T-helper 2 cell treated with Interferon-gamma antibody and Interleukin-4, amounts not matched to agents 5 μg/mL and 100 μg/mL, for 36 hours (primary cell): ENCODE data around the gene PRKG2.

Experiments
- DNase-seq: peaks from one replicate; pipeline ENCODE4 v3.0.0; 2021; ENCODE audit warnings: low spot score
- H3K27ac Mint-ChIP-seq: one replicate; pipeline ENCODE4 v1.8.0; 2021; ENCODE audit warnings: mild to moderate bottlenecking, mixed read lengths
- H3K27me3 Mint-ChIP-seq: one replicate; pipeline ENCODE4 v1.8.0; 2021; ENCODE audit warnings: low read depth, mixed read lengths
- H3K36me3 Mint-ChIP-seq: one replicate; pipeline ENCODE4 v1.8.0; 2021; ENCODE audit warnings: low read depth, mixed read lengths
- H3K4me1 Mint-ChIP-seq: one replicate; pipeline ENCODE4 v1.8.0; 2021; ENCODE audit warnings: low read depth, mixed read lengths
- H3K4me3 Mint-ChIP-seq: one replicate; pipeline ENCODE4 v1.8.0; 2022; ENCODE audit warnings: mild to moderate bottlenecking, moderate library complexity, mixed read lengths
- H3K9me3 Mint-ChIP-seq: one replicate; pipeline ENCODE4 v1.8.0; 2021; ENCODE audit warnings: mixed read lengths

Gene PRKG2

DNA sequence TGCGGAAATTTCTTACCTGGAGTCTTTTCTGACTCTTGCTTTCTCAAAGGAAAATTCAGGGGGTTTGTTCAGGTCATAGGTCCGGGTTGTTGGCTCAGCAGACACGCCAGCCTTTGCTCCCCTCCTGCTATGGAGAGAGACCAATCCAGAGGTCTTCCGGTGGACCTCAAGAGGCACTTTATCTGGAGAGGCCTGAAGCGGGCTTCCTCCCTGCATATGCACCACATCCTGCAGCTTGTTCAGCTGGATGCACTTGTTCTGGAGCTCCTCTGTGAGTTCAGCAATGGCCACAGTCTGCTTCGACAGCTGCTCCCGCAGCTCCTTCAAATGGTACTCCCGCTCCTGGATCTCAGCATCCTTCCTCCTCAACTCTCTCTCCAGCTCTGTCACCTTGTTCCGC, 10.5 kb downstream of the PRKG2 start:
- DNase-seq, result no peak
- Mint-ChIP-seq H3K36me3 (no peaks in the 10 kb centered on the region), H3K27ac (no peak overlapping the region), H3K4me3 (no peak overlapping the region), H3K9me3 (no peaks in the 10 kb centered on the region), H3K27me3 (peaks cover 8% of the 10 kb centered on the region), H3K4me1 (no peaks in the 10 kb centered on the region)

DNA sequence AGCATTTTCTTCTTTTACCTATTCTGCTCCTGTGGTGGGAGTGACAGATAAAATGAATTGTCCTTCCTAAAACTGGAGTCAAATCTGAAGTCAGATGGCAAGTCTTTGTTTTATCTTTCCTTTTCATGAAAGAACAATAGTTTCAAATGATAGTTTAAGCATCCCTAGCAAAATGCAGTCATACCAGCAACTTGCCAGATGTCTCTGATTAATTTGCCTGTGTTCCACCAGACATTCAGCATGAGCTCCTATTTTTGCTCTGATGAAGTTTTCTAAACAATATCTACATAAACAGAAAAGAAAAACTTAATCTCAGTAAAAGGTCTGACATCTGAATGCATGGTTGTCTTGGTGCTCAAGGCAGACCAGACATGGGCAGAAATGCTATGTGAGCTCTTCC, 15.2 kb downstream of the PRKG2 start:
- H3K9me3 Mint-ChIP-seq, result no peaks in the 10 kb centered on the region
- H3K27me3 Mint-ChIP-seq, result no peaks in the 10 kb centered on the region
- no peak overlapping the region for H3K4me3 Mint-ChIP-seq
- H3K4me1 Mint-ChIP-seq, result no peaks in the 10 kb centered on the region
- DNase-seq, result no peak
- no peak overlapping the region for H3K27ac Mint-ChIP-seq
- H3K36me3 Mint-ChIP-seq, result no peaks in the 10 kb centered on the region

DNA sequence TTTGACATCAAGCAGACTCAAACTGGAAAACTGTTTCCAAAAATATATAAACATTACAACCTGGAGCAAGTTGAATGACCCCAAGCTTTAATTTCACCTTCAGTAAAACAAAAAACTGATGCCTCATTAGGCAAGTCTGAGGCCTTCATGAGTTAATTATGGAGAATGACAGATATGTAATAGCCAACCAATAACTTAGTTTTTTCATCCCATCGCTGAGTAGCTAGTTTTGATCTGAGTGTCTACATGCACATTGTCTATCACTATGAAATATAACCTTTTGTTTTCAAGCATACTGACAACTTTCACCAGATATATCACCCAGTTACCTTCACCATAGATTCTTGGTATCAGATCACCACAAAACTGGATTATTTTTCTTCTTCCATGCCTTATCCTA, 16.4 kb downstream of the PRKG2 start:
- no peaks in the 10 kb centered on the region for H3K4me1 Mint-ChIP-seq
- H3K9me3 Mint-ChIP-seq, result no peaks in the 10 kb centered on the region
- no peaks in the 10 kb centered on the region for H3K36me3 Mint-ChIP-seq
- H3K27ac Mint-ChIP-seq, result no peak overlapping the region
- no peak overlapping the region for H3K4me3 Mint-ChIP-seq
- H3K27me3 Mint-ChIP-seq, result no peaks in the 10 kb centered on the region
- no peak for DNase-seq

DNA sequence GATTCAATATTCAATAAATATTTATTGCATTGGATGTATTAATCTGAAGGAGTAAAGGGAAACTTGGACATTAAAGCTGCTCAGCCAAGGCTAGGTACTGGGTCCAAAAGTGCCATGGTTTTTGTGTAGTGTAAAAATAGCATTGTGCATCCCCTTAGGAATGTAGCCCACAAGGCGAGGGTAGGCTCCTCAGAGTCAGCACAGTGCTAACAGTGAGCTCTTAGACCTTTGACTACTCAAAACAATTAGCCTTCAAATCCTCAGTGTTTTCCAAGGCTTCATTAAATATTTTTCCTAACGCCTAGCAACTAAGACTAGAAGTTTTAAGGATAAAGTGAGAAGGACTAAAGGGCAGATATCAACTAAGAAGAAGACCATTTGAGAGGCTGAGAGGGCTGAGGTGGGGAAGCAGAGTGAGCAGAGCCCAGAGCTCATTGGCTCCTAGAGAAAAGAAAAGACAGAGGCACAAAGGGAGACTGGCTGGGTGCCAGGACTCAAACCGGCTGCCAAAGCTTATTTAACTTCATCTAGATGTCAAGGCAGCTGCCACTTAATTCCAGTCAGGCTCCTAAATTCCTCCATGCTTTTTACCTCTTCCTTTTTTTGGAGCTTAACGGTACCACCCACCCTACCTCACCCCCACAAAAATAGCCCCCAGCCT, 17.0 kb downstream of the PRKG2 start:
- H3K27me3 Mint-ChIP-seq, result no peaks in the 10 kb centered on the region
- H3K27ac Mint-ChIP-seq, result no peak overlapping the region
- no peak for DNase-seq
- H3K4me1 Mint-ChIP-seq, result no peaks in the 10 kb centered on the region
- H3K4me3 Mint-ChIP-seq, result no peak overlapping the region
- no peaks in the 10 kb centered on the region for H3K36me3 Mint-ChIP-seq
- H3K9me3 Mint-ChIP-seq, result no peaks in the 10 kb centered on the region

DNA sequence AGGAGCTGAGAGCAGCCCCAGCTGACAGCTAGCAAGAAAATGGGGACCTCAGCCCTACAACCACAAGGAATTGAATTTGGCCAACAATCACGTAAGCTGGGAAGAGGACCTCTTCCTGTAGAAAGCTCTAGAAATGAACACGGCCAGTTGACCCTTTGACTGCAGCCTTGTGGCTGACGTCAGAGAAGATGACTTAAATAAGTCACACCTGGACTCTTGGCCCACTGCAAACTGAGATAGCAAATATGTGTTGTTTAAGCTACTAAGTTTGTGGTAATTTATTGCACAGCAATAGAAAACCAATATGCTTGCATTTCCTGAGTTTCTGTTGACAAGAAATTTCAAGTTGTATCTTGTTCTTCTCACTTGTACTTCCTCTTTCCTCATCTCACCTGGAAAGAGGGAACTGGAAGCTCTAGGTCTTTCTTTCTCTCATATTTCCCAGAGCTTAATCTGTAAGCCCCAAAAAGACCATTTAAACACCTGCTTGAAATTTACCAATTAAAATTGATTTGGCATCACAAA, 18.8 kb downstream of the PRKG2 start:
- Mint-ChIP-seq H3K4me3 (no peak overlapping the region), H3K27ac (no peak overlapping the region), H3K9me3 (no peaks in the 10 kb centered on the region), H3K36me3 (no peaks in the 10 kb centered on the region), H3K4me1 (no peaks in the 10 kb centered on the region), H3K27me3 (no peaks in the 10 kb centered on the region)
- no peak for DNase-seq

DNA sequence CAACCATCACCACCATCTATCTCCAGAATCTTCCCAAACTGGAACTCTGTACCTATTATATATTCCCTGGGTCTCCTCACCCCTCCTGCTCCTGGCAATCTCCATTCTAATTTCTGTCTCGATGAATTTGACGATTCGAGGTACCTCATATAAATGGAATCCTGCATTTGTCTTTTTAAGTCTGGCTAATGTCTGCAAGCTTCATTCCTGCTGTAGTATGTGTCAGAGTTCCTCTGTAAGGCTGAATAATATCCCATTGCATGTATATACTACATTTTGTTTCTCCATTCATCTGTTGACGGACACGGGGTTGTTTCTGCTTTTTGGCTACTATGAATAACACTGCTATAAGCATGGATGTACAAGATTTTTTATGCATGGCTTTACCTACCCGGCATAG, 19.5 kb downstream of the PRKG2 start:
- Mint-ChIP-seq H3K9me3 (no peaks in the 10 kb centered on the region), H3K27me3 (no peaks in the 10 kb centered on the region), H3K27ac (no peak overlapping the region), H3K36me3 (no peaks in the 10 kb centered on the region), H3K4me3 (no peak overlapping the region), H3K4me1 (no peaks in the 10 kb centered on the region)
- no peak for DNase-seq

DNA sequence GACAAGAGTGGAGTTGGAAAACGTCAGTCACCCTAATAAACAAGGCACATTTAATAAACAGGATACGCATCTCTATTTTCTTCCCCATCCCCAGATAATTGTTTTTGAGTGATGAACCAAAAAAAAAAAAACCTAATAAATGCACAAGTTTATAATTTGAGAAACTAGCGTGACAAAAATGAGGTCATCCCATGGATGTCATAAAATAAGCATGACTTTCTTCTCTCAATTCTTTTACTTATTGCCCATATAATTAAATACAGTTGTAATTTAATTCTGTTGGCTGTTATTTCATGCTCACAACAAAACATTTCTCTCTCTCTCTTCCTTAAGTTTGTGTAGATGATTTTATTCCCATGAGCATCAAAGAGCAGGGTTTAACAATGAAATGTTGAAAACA, 20.7 kb downstream of the PRKG2 start:
- H3K4me1 Mint-ChIP-seq, result no peaks in the 10 kb centered on the region
- H3K9me3 Mint-ChIP-seq, result no peaks in the 10 kb centered on the region
- no peaks in the 10 kb centered on the region for H3K27me3 Mint-ChIP-seq
- H3K4me3 Mint-ChIP-seq, result no peak overlapping the region
- H3K36me3 Mint-ChIP-seq, result no peaks in the 10 kb centered on the region
- DNase-seq, result no peak
- H3K27ac Mint-ChIP-seq, result no peak overlapping the region

- H3K4me3 Mint-ChIP-seq, result no peak overlapping the region
- no peak for DNase-seq
- no peaks in the 10 kb centered on the region for H3K9me3 Mint-ChIP-seq
- H3K36me3 Mint-ChIP-seq, result no peaks in the 10 kb centered on the region
- H3K27me3 Mint-ChIP-seq, result no peaks in the 10 kb centered on the region
- no peak overlapping the region for H3K27ac Mint-ChIP-seq
- no peaks in the 10 kb centered on the region for H3K4me1 Mint-ChIP-seq
These were observed 34.1 kb downstream of the PRKG2 start for GRCh38 chr4:81180916-81181315.

- H3K27ac Mint-ChIP-seq, result no peak overlapping the region
- H3K9me3 Mint-ChIP-seq, result no peaks in the 10 kb centered on the region
- no peaks in the 10 kb centered on the region for H3K4me1 Mint-ChIP-seq
- H3K36me3 Mint-ChIP-seq, result no peaks in the 10 kb centered on the region
- no peak for DNase-seq
- no peaks in the 10 kb centered on the region for H3K27me3 Mint-ChIP-seq
- no peak overlapping the region for H3K4me3 Mint-ChIP-seq
These were observed 35.7 kb downstream of the PRKG2 start for GRCh38 chr4:81179326-81179725.

GRCh38 chr4:81173213-81173612, 41.8 kb downstream of the PRKG2 start:
- Mint-ChIP-seq H3K36me3 (no peaks in the 10 kb centered on the region), H3K9me3 (no peaks in the 10 kb centered on the region), H3K4me3 (no peak overlapping the region), H3K27ac (no peak overlapping the region), H3K27me3 (no peaks in the 10 kb centered on the region), H3K4me1 (no peaks in the 10 kb centered on the region)
- DNase-seq, result no peak

DNA sequence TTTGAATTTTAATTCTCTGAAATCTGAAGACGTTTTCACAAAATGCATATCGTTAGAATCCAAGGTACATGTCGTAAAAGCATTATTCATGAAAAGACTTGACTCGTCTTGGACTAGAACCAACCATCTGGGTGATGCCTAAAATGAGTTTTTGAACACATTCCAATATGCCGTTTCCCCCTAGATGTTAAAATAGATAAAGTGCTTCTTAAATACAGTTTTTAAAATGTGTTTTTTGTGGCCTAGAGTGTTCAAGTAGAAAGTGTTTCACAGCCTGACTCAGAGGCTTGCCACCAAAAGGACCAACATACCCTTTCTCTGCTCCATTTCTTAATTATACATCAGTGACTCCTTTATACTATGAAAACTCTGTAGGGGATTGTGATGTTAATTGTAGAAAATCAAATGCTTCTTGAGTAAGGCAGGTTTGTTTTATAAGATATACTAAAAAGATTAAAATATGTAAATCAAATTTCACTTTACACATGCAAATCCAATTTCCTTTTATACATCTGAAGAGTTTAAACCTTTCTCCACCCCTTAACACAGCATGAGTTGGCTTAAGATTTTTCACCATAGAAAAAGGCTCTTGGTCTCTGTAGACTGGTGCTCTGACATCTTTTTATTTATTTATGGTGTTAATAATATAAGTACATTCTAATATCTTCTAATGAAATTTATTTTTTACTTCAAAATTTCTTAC, 48.4 kb downstream of the PRKG2 start:
- H3K27me3 Mint-ChIP-seq, result no peaks in the 10 kb centered on the region
- H3K9me3 Mint-ChIP-seq, result no peaks in the 10 kb centered on the region
- DNase-seq, result no peak
- H3K27ac Mint-ChIP-seq, result no peak overlapping the region
- H3K4me3 Mint-ChIP-seq, result no peak overlapping the region
- no peaks in the 10 kb centered on the region for H3K4me1 Mint-ChIP-seq
- H3K36me3 Mint-ChIP-seq, result no peaks in the 10 kb centered on the region

DNA sequence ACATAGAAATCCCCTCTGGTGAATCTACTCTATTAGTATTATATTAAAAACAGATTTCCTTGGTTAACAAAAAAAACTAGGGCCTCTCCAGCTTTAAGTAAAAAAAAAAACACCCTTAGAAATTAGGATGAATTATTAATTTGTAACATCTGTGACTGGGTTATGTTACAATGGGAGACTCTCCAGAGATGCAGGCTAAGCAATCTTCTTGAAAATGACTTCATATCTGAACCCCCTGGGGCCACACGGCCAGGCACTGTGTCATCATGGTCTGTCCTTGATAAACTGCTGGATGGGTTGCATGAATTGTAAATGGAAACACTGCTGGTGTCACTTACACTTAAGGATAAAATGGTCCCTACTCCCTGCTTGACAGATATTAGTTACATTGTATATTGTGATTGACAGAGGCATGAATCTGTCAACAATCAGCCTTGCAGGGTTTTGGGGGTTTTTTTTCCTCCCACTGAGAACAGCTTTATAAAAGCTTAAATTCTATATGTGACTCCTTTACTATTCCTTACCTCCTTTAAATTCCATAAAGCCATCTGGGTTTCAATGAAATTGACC, 49.1 kb downstream of the PRKG2 start:
- DNase-seq, result no peak
- H3K27me3 Mint-ChIP-seq, result no peaks in the 10 kb centered on the region
- no peaks in the 10 kb centered on the region for H3K36me3 Mint-ChIP-seq
- H3K27ac Mint-ChIP-seq, result no peak overlapping the region
- H3K4me3 Mint-ChIP-seq, result no peak overlapping the region
- H3K4me1 Mint-ChIP-seq, result no peaks in the 10 kb centered on the region
- H3K9me3 Mint-ChIP-seq, result no peaks in the 10 kb centered on the region

DNA sequence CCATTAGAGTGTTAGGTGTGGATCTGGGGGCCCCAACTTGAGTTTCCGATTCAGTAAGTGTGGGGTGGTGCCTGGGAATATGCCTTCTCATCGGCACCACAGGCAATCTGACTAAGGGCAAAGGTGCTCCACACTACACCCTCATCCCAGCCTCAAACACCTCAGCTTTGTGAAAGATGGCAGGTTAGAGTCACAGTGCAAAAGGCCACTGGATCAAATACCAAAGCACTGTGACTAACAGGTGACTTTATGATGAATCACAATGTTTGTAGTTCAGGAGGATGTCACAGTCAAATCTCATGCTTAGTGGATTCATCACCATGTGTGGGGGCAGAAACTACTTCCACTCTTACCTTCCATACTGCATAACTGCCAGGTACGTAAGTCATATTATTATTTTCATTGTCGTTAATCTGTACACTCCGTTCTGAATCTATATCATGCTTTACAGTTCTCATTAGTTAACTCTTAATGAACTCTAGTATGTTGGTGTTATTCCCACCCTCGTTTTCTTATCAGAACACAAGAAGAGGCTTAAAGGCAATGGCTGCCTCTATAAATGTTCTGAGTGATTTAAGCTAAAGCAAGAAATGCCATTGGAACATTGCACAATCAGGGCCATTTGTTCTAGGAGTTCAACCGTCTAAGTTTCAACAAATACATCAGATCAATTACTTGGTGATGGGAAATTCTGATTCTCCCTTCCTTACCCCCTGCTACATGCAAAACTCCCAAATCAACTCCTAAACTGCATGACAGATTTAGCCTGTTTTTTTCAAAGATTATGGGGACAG, 50.2 kb downstream of the PRKG2 start:
- Mint-ChIP-seq H3K9me3 (no peaks in the 10 kb centered on the region), H3K36me3 (no peaks in the 10 kb centered on the region), H3K27me3 (no peaks in the 10 kb centered on the region), H3K27ac (no peak overlapping the region), H3K4me1 (no peaks in the 10 kb centered on the region), H3K4me3 (no peak overlapping the region)
- peak; percentile 5 for DNase-seq

DNA sequence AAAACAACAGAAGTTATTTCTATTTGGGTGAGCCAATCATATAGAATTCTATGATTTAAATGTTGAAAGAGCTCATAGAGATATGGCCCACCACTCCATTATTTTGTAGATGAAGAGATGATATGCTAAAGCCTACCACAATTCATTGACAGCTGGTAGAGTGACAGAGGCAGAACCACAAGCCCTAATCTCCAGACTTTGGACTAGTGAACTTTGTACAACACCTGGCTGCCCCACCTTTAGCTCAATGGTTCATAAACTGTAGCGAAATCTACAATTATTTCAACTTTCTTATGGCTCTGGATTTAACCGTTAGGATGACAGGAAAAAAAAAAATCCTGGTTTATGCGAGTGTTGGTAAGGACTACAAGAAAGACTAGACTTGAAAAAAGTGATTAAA, 50.9 kb downstream of the PRKG2 start:
- Mint-ChIP-seq H3K27ac (no peak overlapping the region), H3K4me3 (no peak overlapping the region), H3K9me3 (no peaks in the 10 kb centered on the region), H3K4me1 (no peaks in the 10 kb centered on the region), H3K27me3 (no peaks in the 10 kb centered on the region), H3K36me3 (no peaks in the 10 kb centered on the region)
- DNase-seq, result no peak
